HEK293T (cell line): Measurements from ENCODE around the gene HPDL.

Experiments
- ARNT ChIP-seq: fragments of 450-650 bp; IDR thresholded peaks from 2 replicates; pipeline ENCODE4 v1.6.1; 2017; ENCODE audit warnings: mild to moderate bottlenecking
- BHLHE40 ChIP-seq: fragments of 450-650 bp; IDR thresholded peaks from 2 replicates; pipeline ENCODE4 v1.6.1; 2016; ENCODE audit warnings: mild to moderate bottlenecking, moderate library complexity, borderline replicate concordance
- HDGF ChIP-seq: fragments of 450-650 bp; IDR thresholded peaks from 2 replicates; pipeline ENCODE4 v1.6.1; 2017; ENCODE audit warnings: antibody characterized with exemption, borderline replicate concordance
- SUZ12 ChIP-seq: fragments of 450-650 bp; IDR thresholded peaks from 2 replicates; pipeline ENCODE4 v1.6.1; 2016; ENCODE audit warnings: mild to moderate bottlenecking

DNA sequence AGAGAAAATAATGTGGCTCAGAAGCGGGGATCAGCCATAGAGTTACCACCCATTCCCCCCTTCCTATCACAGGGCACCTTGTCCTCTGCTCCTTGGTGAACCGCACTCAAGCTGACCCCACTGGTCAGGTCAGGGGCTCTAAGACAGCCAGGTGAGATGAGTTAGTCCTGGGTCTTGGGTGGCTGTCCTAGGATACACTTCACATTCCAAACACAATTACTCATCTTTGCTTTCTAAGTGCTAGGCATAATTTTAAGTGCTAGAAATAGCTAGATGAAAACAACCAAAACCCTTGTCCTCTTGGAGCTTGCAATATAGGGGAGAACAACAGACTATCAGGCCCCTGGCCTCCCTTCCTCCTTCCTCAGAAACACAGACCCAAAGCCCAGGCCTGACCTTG lies 21.3 kb downstream of the HPDL start:
- TF ChIP-seq HDGF (no peak), ARNT (no peak), BHLHE40 (no peak), SUZ12 (no peak)
